HepG2 (cell line): ENCODE data around the gene MRPL18.

Experiments used
- ERF ChIP-seq: IDR thresholded peaks from 2 replicates; pipeline ENCODE4 v1.6.1; 2018; ENCODE audit warnings: missing biosample characterization, missing genetic modification reagents
- GZF1 ChIP-seq: sonication (generic); formaldehyde crosslinking; IDR thresholded peaks from 2 replicates; pipeline ENCODE4 v1.5.1; 2020; ENCODE audit warnings: mild to moderate bottlenecking, missing genetic modification reagents
- POGZ ChIP-seq: sonication (generic); formaldehyde crosslinking; IDR thresholded peaks from 2 replicates; pipeline ENCODE4 v1.4.0; 2020; ENCODE audit warnings: mild to moderate bottlenecking, missing genetic modification reagents
- RARA ChIP-seq: IDR thresholded peaks from 2 replicates; pipeline ENCODE4 v1.6.1; 2016; ENCODE audit warnings: missing genetic modification reagents, missing compliant biosample characterization
- SMC3 ChIP-seq: IDR thresholded peaks from 2 replicates; pipeline ENCODE4 v1.6.1; 2011; ENCODE audit warnings: low read length, improper control_type of control experiment
- TF ChIP-seq, protein P1 (sequence below): sonication (generic); formaldehyde crosslinking; IDR thresholded peaks from 2 replicates; pipeline ENCODE4 v1.4.0; 2020; ENCODE audit warnings: missing genetic modification reagents
- TF ChIP-seq, protein P2 (sequence below): sonication (generic); formaldehyde crosslinking; IDR thresholded peaks from 2 replicates; pipeline ENCODE4 v1.5.0; 2020; ENCODE audit warnings: mild to moderate bottlenecking, missing genetic modification reagents, moderate library complexity
- TF ChIP-seq, protein P3 (sequence below): sonication (generic); formaldehyde crosslinking; IDR thresholded peaks from 2 replicates; pipeline ENCODE4 v1.4.0; 2020; ENCODE audit warnings: mild to moderate bottlenecking, missing genetic modification reagents
- TF ChIP-seq, protein P4 (sequence below): sonication (generic); formaldehyde crosslinking; IDR thresholded peaks from 2 replicates; pipeline ENCODE4 v1.8.1; 2022; ENCODE audit warnings: mild to moderate bottlenecking, missing genetic modification reagents

- TF ChIP-seq, protein P1, sequence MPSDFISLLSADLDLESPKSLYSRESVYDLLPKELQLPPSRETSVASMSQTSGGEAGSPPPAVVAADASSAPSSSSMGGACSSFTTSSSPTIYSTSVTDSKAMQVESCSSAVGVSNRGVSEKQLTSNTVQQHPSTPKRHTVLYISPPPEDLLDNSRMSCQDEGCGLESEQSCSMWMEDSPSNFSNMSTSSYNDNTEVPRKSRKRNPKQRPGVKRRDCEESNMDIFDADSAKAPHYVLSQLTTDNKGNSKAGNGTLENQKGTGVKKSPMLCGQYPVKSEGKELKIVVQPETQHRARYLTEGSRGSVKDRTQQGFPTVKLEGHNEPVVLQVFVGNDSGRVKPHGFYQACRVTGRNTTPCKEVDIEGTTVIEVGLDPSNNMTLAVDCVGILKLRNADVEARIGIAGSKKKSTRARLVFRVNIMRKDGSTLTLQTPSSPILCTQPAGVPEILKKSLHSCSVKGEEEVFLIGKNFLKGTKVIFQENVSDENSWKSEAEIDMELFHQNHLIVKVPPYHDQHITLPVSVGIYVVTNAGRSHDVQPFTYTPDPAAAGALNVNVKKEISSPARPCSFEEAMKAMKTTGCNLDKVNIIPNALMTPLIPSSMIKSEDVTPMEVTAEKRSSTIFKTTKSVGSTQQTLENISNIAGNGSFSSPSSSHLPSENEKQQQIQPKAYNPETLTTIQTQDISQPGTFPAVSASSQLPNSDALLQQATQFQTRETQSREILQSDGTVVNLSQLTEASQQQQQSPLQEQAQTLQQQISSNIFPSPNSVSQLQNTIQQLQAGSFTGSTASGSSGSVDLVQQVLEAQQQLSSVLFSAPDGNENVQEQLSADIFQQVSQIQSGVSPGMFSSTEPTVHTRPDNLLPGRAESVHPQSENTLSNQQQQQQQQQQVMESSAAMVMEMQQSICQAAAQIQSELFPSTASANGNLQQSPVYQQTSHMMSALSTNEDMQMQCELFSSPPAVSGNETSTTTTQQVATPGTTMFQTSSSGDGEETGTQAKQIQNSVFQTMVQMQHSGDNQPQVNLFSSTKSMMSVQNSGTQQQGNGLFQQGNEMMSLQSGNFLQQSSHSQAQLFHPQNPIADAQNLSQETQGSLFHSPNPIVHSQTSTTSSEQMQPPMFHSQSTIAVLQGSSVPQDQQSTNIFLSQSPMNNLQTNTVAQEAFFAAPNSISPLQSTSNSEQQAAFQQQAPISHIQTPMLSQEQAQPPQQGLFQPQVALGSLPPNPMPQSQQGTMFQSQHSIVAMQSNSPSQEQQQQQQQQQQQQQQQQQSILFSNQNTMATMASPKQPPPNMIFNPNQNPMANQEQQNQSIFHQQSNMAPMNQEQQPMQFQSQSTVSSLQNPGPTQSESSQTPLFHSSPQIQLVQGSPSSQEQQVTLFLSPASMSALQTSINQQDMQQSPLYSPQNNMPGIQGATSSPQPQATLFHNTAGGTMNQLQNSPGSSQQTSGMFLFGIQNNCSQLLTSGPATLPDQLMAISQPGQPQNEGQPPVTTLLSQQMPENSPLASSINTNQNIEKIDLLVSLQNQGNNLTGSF (CRISPR knock-in tag): no peak
- TF ChIP-seq SMC3 (no peak), GZF1 (no peak), POGZ (no peak), ERF (CRISPR knock-in tag) (no peak), RARA (CRISPR knock-in tag) (no peak)
- TF ChIP-seq, protein P2, sequence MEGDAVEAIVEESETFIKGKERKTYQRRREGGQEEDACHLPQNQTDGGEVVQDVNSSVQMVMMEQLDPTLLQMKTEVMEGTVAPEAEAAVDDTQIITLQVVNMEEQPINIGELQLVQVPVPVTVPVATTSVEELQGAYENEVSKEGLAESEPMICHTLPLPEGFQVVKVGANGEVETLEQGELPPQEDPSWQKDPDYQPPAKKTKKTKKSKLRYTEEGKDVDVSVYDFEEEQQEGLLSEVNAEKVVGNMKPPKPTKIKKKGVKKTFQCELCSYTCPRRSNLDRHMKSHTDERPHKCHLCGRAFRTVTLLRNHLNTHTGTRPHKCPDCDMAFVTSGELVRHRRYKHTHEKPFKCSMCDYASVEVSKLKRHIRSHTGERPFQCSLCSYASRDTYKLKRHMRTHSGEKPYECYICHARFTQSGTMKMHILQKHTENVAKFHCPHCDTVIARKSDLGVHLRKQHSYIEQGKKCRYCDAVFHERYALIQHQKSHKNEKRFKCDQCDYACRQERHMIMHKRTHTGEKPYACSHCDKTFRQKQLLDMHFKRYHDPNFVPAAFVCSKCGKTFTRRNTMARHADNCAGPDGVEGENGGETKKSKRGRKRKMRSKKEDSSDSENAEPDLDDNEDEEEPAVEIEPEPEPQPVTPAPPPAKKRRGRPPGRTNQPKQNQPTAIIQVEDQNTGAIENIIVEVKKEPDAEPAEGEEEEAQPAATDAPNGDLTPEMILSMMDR: no peak
- TF ChIP-seq, protein P3, sequence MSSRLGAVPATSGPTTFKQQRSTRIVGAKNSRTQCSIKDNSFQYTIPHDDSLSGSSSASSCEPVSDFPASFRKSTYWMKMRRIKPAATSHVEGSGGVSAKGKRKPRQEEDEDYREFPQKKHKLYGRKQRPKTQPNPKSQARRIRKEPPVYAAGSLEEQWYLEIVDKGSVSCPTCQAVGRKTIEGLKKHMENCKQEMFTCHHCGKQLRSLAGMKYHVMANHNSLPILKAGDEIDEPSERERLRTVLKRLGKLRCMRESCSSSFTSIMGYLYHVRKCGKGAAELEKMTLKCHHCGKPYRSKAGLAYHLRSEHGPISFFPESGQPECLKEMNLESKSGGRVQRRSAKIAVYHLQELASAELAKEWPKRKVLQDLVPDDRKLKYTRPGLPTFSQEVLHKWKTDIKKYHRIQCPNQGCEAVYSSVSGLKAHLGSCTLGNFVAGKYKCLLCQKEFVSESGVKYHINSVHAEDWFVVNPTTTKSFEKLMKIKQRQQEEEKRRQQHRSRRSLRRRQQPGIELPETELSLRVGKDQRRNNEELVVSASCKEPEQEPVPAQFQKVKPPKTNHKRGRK: no peak
- TF ChIP-seq, protein P4, sequence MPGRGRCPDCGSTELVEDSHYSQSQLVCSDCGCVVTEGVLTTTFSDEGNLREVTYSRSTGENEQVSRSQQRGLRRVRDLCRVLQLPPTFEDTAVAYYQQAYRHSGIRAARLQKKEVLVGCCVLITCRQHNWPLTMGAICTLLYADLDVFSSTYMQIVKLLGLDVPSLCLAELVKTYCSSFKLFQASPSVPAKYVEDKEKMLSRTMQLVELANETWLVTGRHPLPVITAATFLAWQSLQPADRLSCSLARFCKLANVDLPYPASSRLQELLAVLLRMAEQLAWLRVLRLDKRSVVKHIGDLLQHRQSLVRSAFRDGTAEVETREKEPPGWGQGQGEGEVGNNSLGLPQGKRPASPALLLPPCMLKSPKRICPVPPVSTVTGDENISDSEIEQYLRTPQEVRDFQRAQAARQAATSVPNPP (CRISPR knock-in tag): no peak
These were observed 28.8 kb downstream of the MRPL18 start for GRCh38 chr6:159819098-159819497.
